Inflammatory macrophage treated with lipopolysaccharide for 1 hour (primary cell): ENCODE measurements around the gene RND3.

Source experiments
- DNase-seq, 2 donors: peaks; one replicate each; pipeline ENCODE4 v3.0.0-alpha.2; 2020 to 2022

The RND3 gene

GRCh38 chr2:150491943-150492342 lies 4.5 kb upstream of the RND3 start:
- DNase-seq = no peak

- no peak for DNase-seq
These were observed 4.0 kb upstream of the RND3 start for GRCh38 chr2:150491430-150491829.

GRCh38 chr2:150490466-150490865 lies 3.0 kb upstream of the RND3 start:
- no peak for DNase-seq

GRCh38 chr2:150486539-150487484 lies 655 bp downstream of the RND3 start:
- DNase-seq = no peak

- DNase-seq = no peak
These were observed 1.5 kb downstream of the RND3 start for GRCh38 chr2:150485871-150486538.

GRCh38 chr2:150485114-150485870 lies 2.2 kb downstream of the RND3 start:
- DNase-seq = no peak

- no peak for DNase-seq
These were observed 2.9 kb downstream of the RND3 start for GRCh38 chr2:150484461-150485021.

GRCh38 chr2:150484006-150484405 lies 3.5 kb downstream of the RND3 start:
- no peak for DNase-seq

- no peak for DNase-seq
These were observed 3.9 kb downstream of the RND3 start for GRCh38 chr2:150483532-150483931.

- no peak for DNase-seq
These were observed 4.6 kb downstream of the RND3 start for GRCh38 chr2:150482667-150483400.

GRCh38 chr2:150482111-150482510 lies 5.4 kb downstream of the RND3 start:
- no peak for DNase-seq

GRCh38 chr2:150480971-150481830 lies 6.3 kb downstream of the RND3 start:
- no peak for DNase-seq

GRCh38 chr2:150480241-150480640 lies 7.2 kb downstream of the RND3 start:
- DNase-seq = no peak

- DNase-seq = no peak
These were observed 8.2 kb downstream of the RND3 start for GRCh38 chr2:150479075-150479915.

- DNase-seq = no peak
These were observed 9.1 kb downstream of the RND3 start for GRCh38 chr2:150478200-150478974.

GRCh38 chr2:150477347-150477746 lies 10.1 kb downstream of the RND3 start:
- DNase-seq = no peak

- no peak for DNase-seq
These were observed 10.6 kb downstream of the RND3 start for GRCh38 chr2:150476809-150477302.

- DNase-seq = no peak
These were observed 11.2 kb downstream of the RND3 start for GRCh38 chr2:150476286-150476685.
